ENCODE measurements around the gene FOXJ2.

Gene FOXJ2

GRCh38 chr12:8093291-8093690 is 60.8 kb downstream of the FOXJ2 start:
- H3K4me3 ChIP-seq (replicated peaks; ENCODE audit: low read depth, low read length), result no peak overlapping the region
- TF ChIP-seq CTCF (IDR thresholded peaks at IDR 0.05; ENCODE audit: low read length, missing control alignments), result no peak
- no peak for DNase-seq (ENCODE audit: low read depth)

GRCh38 chr12:8096281-8096915 is 63.9 kb downstream of the FOXJ2 start:
- TF ChIP-seq CTCF (IDR thresholded peaks at IDR 0.05; ENCODE audit: low read length, missing control alignments), result no peak
- DNase-seq (ENCODE audit: low read depth), result no peak
- no peak overlapping the region for H3K4me3 ChIP-seq (replicated peaks; ENCODE audit: low read depth, low read length)

GRCh38 chr12:8099235-8099634 is 66.7 kb downstream of the FOXJ2 start:
- TF ChIP-seq CTCF (IDR thresholded peaks at IDR 0.05; ENCODE audit: low read length, missing control alignments), result no peak
- DNase-seq (ENCODE audit: low read depth), result no peak
- H3K4me3 ChIP-seq (replicated peaks; ENCODE audit: low read depth, low read length), result no peak overlapping the region

All from fibroblast of pulmonary artery (primary cell).